GM18951 (cell line): ENCODE results near the gene OR10G3.
"Not testable (repeated sequence)": the region's sequence is repeated elsewhere in the genome, so short reads cannot be mapped to it uniquely, and the experiment has no call there.

Source experiments
- POLR2A ChIP-seq: IDR thresholded peaks from 4 replicates; pipeline ENCODE4 v1.6.1; 2011; ENCODE audit warnings: mild to moderate bottlenecking; ENCODE audit not compliant: insufficient read length, insufficient read depth; ENCODE audit errors: extremely low read depth
- in situ Hi-C: fragments of 300-500 bp; cut with MboI; formaldehyde crosslinking; loops from one replicate; pipeline ENCODE4 v1.12.0; 2022; ENCODE audit warnings: low sequenced_read_pairs, mixed read lengths, inconsistent platforms; ENCODE audit not compliant: unreplicated experiment

OR10G3 gene

GRCh38 chr14:21579976-21580375, at the start of gene OR10G3:
TSS of gene OR10G3 (minus strand) at chr14:21580076. CDS start at chr14:21570744, 9,332 bp downstream.
- no peak for TF ChIP-seq POLR2A
- in situ Hi-C loops: no loop called here

GRCh38 chr14:21626491-21627230, 46.8 kb upstream of the OR10G3 start:
- no peak for TF ChIP-seq POLR2A
- in situ Hi-C loops: no loop called here

GRCh38 chr14:21617614-21618013, 37.7 kb upstream of the OR10G3 start:
- in situ Hi-C loops: no loop called here
- TF ChIP-seq POLR2A: no peak

- no peak for TF ChIP-seq POLR2A
- in situ Hi-C loops: no loop called here
Measured at GRCh38 chr14:21614240-21614639, 34.4 kb upstream of the OR10G3 start.

GRCh38 chr14:21612324-21612723, 32.4 kb upstream of the OR10G3 start:
- TF ChIP-seq POLR2A: no peak
- in situ Hi-C loops: no loop called here

GRCh38 chr14:21602181-21602580, 22.3 kb upstream of the OR10G3 start:
- in situ Hi-C loops: not testable (repeated sequence)

GRCh38 chr14:21589317-21589716, 9.4 kb upstream of the OR10G3 start:
- in situ Hi-C loops: no loop called here
- TF ChIP-seq POLR2A: no peak

- TF ChIP-seq POLR2A: no peak
- in situ Hi-C loops: no loop called here
Measured at GRCh38 chr14:21575661-21576060, 4.2 kb downstream of the OR10G3 start.

- in situ Hi-C loops: no loop called here
- no peak for TF ChIP-seq POLR2A
Measured at GRCh38 chr14:21572604-21573003, 7.3 kb downstream of the OR10G3 start.

- in situ Hi-C loops: no loop called here
- no peak for TF ChIP-seq POLR2A
Measured at GRCh38 chr14:21558703-21559170, 21.1 kb downstream of the OR10G3 start.

GRCh38 chr14:21557084-21557901, 22.6 kb downstream of the OR10G3 start:
- TF ChIP-seq POLR2A: no peak
- in situ Hi-C loops: no loop called here

- in situ Hi-C loops: no loop called here
- no peak for TF ChIP-seq POLR2A
Measured at GRCh38 chr14:21556378-21557083, 23.3 kb downstream of the OR10G3 start.

GRCh38 chr14:21553266-21553665, 26.6 kb downstream of the OR10G3 start:
- TF ChIP-seq POLR2A: no peak
- in situ Hi-C loops: no loop called here

- in situ Hi-C loops: not testable (repeated sequence)
Measured at GRCh38 chr14:21544588-21544987, 35.3 kb downstream of the OR10G3 start.
